NCI-H510A treated with DMSO at 0.1 percent for 48 hours (cell line): ENCODE data around the gene TXNL4A.
A peak's percentile ranks its signal among the peaks of the same experiment; 100 is the strongest.

Experiments used
- DNase-seq: peaks from one replicate; lab custom pipeline; 2025; lab: John Stamatoyannopoulos, UW

The TXNL4A gene

GRCh38 chr18:79948719-79949411 is 39.5 kb downstream of the TXNL4A start:
- peak; percentile 70 for DNase-seq

DNA sequence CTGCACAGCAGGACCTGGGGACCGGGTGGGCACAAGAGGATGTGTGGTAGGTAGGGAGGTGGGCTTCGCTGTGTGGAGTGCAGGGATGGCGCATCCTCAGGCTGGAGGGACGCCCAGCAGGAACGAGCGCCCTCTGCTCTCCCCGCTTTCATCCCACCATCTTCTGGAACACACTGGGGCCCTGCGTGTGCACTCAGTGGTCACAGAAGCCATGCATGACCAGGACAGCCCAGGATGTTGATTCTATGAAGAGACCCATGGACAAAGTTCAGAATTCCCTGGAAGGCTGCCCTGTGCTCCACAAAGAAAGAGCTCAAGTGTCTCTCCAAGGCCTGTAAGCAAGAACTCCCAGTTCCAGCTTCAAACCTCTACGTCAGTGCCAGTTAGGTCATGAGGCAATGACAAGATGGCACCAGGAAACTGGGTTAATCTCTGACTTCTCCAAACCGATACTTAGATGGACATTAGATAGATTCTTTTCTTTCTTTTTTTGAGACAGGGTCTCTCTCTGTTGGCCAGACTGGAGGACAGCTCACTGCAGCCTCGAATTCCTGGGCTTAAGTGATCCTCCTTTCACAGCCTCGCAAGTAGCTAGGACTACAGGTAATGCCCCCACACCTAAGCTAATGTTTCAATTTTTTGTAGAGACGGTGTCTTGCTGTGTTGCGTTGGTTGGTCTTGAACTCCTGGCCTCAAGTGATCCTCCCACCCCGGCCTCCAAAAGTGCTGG is 40.3 kb downstream of the TXNL4A start:
- no peak for DNase-seq

- DNase-seq: no peak
These were observed 41.2 kb downstream of the TXNL4A start for GRCh38 chr18:79947054-79947755.

- DNase-seq: no peak
These were observed 43.0 kb downstream of the TXNL4A start for GRCh38 chr18:79945118-79946042.

DNA sequence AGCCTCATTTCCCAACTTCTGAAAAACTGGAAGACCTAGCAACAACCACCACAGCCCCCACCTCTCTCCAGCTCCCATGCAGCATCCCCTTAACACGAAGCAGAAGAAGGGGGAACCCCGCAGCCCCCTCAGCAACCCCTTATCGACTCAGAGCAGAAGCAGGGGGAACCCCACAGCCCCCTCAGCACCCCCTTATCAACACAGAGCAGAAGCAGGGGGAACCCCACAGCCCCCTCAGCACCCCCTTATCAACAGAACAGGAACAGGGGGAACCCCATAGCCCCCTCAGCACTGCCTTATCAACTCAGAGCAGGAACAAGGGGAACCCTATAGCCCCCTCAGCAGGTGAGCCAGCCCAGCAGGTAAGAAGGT is 43.6 kb downstream of the TXNL4A start:
- DNase-seq: no peak

- no peak for DNase-seq
These were observed 44.1 kb downstream of the TXNL4A start for GRCh38 chr18:79944126-79944731.

GRCh38 chr18:79943608-79944125 is 44.7 kb downstream of the TXNL4A start:
- DNase-seq: no peak

- no peak for DNase-seq
These were observed 45.4 kb downstream of the TXNL4A start for GRCh38 chr18:79942786-79943607.

GRCh38 chr18:79942211-79942610 is 46.2 kb downstream of the TXNL4A start:
- DNase-seq: no peak

DNA sequence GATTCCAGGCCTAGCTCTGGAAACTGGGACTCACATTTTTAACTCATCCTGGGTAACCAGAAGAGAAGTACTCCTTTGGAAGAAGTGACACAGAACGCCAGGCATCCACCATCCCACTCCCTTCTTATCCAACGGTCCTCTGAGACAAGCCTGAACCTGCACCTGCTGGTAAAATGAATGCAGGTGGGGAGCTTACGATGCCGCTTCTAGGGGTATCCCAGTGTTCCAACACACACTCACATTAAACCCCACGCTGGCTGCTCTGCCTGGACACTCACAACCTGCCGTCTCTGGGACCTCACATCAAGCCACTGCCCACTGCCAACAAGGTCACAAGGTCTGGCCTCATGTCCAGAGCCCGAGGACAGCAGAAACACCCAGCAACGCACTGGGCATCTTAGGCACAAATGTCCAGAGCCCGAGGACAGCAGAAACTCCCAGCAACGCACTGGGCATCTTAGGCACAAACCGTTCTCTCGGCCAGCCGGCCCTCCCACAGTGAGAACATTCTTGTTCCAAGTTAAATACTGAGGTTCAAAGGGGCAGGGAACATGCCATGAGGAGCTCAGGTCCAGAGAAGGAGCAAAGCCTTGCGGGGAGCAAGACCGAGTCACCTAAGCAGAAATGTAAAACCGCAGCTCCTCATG is 46.8 kb downstream of the TXNL4A start:
- no peak for DNase-seq

- no peak for DNase-seq
These were observed 47.4 kb downstream of the TXNL4A start for GRCh38 chr18:79940814-79941472.

DNA sequence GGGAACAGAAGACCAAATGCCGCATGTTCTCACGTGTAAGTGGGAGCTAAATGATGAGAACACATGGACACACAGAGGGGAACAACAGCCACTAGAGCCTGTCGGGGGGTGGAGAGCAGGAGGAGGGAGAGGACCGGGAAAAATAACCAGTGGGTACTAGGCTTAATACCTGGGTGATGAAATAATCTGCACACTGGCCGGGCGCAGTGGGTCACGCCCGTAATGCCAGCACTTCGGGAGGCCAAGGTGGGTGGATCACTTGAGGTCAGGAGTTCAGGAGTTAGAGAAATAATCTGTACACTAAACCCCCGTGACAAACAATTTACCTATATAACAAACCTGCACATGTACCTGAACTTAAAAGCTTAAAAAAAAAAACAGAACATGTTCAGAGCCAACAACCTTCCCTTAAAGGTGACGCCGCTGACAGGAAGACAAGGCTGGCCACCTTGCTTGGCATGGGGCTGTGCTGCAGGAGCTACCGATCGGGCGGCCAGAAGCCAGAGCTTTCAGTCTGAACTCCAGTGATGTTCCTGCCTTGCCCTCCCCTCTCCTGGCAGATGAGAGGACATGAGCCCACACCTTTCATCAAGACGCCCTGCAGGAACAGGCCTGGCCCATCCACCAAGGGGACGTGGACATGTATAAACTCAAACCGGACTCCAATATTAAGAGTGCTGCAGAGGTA is 48.1 kb downstream of the TXNL4A start:
- no peak for DNase-seq

DNA sequence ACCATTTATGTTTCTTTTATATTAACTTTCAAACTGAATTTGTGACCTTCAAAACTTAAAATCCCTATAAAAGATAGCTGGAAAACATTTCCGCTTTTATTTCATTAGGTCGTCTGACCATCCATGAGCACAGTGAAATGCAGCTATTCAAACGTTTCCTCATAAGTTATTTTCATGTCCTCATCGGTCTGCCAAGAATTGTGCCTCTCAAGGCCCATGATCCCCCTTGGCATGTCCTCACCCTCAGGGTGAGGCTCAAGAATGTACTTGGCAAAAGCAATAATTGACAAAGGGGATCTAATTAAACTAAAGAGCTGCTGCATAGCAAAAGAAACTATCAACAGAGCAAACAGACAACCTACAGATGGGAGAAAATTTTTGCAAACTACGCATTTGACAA is 49.3 kb downstream of the TXNL4A start:
- no peak for DNase-seq

DNA sequence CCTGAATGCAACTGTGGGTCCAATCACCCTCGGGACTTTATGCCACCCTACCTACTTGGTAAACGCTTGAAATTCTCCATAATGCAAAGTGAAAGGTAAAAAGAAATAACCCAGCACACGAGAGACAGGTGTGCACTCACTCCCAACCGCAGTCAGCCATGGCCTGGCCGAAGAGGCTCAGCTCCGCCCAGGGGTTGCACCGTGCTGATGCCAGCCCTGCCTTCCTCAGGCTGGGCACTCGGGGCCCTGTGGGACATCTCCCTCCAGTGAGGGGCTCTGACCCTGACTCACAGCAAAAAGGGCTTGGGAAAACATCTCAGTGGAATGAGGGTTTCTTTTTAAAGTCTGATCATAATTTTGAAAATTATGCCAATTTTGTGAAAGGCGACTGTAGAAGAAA is 50.2 kb downstream of the TXNL4A start:
- DNase-seq: no peak

DNA sequence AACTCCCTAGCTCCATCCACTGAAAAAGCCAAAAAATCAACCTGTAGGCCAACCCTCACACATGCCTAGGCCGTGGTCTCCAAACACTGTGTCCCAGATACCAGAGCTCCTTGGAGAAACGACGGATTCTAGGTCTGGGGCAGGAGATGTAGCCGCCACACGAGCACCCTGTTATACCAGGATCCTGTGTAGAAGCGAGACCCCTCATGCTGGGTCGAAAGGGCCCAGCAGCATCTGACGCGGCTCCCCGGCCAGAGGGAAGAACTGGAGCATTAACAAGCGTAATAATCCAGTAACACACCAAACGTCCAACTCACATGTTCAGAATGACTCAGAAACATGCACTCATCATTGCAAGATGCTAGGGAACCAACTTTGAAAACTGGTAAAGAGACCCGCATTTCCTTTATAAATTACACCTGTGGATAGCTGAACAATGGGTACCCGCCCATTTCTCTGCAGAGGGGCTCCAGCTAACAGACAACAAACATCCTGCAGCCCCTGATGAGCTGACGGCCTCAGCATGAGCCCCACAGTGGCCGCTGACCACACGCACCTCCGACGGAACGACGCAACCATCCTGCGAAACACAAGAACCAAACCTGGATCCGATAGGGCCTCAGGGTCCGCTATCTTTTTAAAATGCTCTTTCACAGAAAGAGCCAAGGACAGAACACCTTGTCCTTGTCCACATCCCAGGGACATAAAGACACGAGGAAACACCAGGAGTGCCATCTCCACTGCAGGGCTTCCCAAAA is 51.1 kb downstream of the TXNL4A start:
- DNase-seq: no peak

GRCh38 chr18:79936641-79937040 is 51.7 kb downstream of the TXNL4A start:
- no peak for DNase-seq

GRCh38 chr18:79935925-79936324 is 52.4 kb downstream of the TXNL4A start:
- no peak for DNase-seq

GRCh38 chr18:79935499-79935898 is 52.9 kb downstream of the TXNL4A start:
- DNase-seq: no peak
